Neural crest cell (in vitro differentiated cells): ENCODE data around the gene VSTM2L. TPM values are rescaled to one million over a fixed set of nuclear protein-coding genes. Genes with fewer than 3 reads are reported as not detected.
A peak's percentile ranks its signal among the peaks of the same experiment; 100 is the strongest.

Source experiments
- DNase-seq: peaks from one replicate; pipeline ENCODE4 v3.0.0; 2021; ENCODE audit warnings: low read depth, mixed read lengths, low spot score
- H3K27ac Mint-ChIP-seq: one replicate; pipeline ENCODE4 v1.8.0; 2021; ENCODE audit warnings: mild to moderate bottlenecking, mixed read lengths; ENCODE audit not compliant: unreplicated experiment
- H3K27me3 Mint-ChIP-seq: 2 replicates; pipeline ENCODE4 v1.8.0; 2021; ENCODE audit warnings: low read depth, mild to moderate bottlenecking, mixed read lengths
- H3K36me3 Mint-ChIP-seq: 2 replicates; pipeline ENCODE4 v1.8.0; 2021; ENCODE audit warnings: low read depth, mild to moderate bottlenecking, mixed read lengths
- H3K4me1 Mint-ChIP-seq: 2 replicates; pipeline ENCODE4 v1.8.0; 2021; ENCODE audit warnings: mixed read lengths
- H3K4me3 Mint-ChIP-seq: one replicate; pipeline ENCODE4 v1.8.0; 2021; ENCODE audit warnings: mild to moderate bottlenecking, mixed read lengths
- H3K9me3 Mint-ChIP-seq: 2 replicates; pipeline ENCODE4 v1.8.0; 2021; ENCODE audit warnings: mixed read lengths
- total RNA-seq: library from RNA; stranded (reverse); gene quantifications from 2 replicates; pipeline ENCODE4 v1.2.1, GENCODE V29; 2021
- TF ChIP-seq, protein P1 (sequence below): fragments of 200-600 bp; sonication (generic); conservative IDR thresholded peaks from 2 replicates; pipeline ENCODE4 v1.5.0; 2021; ENCODE audit warnings: antibody characterized with exemption, mild to moderate bottlenecking

Gene VSTM2L
- total RNA-seq, 1 donor from 2014 or later, result 9.3 TPM

DNA sequence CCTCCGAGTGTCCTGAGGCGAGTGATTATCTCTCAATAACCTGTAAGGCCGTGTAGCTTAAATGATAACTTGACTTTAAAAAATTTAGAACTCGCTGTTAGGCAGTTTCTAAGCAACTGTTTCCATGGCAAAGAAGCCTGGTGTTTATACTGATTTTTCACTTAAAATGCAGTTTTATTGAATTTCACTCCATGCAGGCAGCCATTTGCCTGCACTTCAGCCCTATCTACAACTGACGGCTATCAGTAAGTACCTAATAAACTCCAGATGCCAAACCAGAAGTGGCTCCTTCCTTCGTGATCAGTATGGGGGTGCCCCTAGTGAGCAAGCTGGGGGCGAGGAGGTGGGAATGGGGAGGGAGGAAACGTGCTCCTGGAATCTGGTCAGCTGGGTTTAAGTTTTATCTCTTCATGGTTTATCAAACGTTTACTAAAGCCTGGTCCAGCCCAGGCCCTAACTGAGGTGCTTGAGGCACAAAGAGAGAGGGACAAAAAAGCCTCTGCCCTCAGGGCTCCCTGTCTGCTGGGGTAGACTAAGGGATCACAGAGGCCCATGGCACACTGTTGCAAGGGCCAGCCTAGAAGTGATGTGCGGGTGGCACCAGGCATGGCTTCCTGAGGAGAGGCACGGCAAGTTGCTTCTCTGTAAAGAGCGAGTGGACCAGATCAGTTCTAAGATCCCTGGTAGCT is 84.8 kb downstream of the VSTM2L start:
- Mint-ChIP-seq H3K4me1 (peaks cover 54% of the 10 kb centered on the region), H3K4me3 (no peak overlapping the region), H3K9me3 (no peaks in the 10 kb centered on the region), H3K36me3 (peaks cover 2% of the 10 kb centered on the region), H3K27me3 (no peaks in the 10 kb centered on the region), H3K27ac (peak overlapping the region; percentile 90)
- TF ChIP-seq, protein P1, sequence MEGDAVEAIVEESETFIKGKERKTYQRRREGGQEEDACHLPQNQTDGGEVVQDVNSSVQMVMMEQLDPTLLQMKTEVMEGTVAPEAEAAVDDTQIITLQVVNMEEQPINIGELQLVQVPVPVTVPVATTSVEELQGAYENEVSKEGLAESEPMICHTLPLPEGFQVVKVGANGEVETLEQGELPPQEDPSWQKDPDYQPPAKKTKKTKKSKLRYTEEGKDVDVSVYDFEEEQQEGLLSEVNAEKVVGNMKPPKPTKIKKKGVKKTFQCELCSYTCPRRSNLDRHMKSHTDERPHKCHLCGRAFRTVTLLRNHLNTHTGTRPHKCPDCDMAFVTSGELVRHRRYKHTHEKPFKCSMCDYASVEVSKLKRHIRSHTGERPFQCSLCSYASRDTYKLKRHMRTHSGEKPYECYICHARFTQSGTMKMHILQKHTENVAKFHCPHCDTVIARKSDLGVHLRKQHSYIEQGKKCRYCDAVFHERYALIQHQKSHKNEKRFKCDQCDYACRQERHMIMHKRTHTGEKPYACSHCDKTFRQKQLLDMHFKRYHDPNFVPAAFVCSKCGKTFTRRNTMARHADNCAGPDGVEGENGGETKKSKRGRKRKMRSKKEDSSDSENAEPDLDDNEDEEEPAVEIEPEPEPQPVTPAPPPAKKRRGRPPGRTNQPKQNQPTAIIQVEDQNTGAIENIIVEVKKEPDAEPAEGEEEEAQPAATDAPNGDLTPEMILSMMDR, result no peak
- DNase-seq, result no peak

DNA sequence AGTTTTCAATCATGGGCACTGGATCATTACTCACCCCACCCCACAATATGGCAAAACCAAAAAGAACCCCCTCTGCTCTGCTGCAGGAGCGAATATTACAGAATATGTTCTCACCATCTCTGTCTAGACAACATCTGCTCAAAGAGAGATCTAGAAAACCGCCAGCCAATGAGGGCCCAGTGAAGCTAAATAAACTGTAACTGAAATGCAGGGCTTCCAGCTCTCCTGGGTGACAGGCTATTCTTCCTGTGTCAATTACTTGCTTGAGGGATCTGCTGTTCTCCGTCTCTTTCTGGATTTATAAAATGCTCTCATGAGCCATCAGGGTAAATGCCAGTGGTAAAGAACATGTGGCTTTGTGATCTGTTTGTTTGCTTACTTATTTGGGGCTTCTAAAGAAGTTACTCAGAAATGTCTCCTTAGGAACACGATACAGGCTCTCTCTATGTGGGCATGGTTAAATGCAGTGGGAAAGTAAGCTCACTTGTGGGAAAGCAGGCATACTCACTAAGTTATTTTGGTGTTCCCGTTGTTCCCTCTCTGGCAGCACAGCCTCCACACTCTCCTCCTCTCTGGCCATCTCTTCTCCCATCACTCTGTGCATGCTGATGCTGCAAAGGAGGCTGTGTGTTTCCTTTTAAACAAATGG is 85.5 kb downstream of the VSTM2L start:
- H3K36me3 Mint-ChIP-seq, result no peaks in the 10 kb centered on the region
- DNase-seq, result no peak
- no peaks in the 10 kb centered on the region for H3K27me3 Mint-ChIP-seq
- no peak overlapping the region for H3K4me3 Mint-ChIP-seq
- H3K4me1 Mint-ChIP-seq, result peaks cover 54% of the 10 kb centered on the region
- TF ChIP-seq, protein P1, result no peak
- no peak overlapping the region for H3K27ac Mint-ChIP-seq
- no peaks in the 10 kb centered on the region for H3K9me3 Mint-ChIP-seq

DNA sequence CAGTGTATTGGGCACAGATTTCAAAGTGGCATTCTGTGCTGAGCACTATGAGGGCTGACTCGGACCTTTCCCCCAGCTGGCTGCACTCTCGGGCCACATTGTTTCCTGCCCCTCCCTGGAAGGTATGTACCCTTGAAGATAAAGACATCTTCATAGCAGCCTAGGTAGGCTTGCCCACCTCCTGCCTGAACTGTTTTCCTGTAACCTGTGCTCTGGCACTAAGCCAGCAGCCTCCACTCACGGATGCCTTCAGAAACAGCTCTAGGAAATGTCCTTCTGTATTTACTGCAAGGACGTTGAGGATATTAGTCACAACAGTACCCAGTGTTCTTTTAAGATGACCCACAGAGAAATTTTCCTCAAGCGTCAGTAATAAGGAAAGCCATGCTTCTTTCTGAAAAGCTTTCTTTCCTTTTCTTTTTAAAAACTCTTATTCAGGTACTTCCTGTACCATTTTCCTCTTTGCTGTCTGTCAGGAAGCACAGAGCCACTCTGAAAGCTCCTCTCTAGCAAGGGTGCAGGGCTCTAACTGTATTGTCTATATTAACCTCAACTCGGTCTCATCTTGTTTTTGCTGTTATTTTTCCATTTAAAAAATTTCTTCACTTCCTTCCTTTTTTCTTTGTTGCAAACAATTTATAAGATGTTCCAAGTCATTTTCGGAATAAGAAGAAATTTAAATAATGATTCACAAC is 86.8 kb downstream of the VSTM2L start:
- DNase-seq, result no peak
- H3K27ac Mint-ChIP-seq, result no peak overlapping the region
- H3K9me3 Mint-ChIP-seq, result no peaks in the 10 kb centered on the region
- peaks cover 41% of the 10 kb centered on the region for H3K4me1 Mint-ChIP-seq
- H3K4me3 Mint-ChIP-seq, result no peak overlapping the region
- no peaks in the 10 kb centered on the region for H3K36me3 Mint-ChIP-seq
- TF ChIP-seq, protein P1, result no peak
- no peaks in the 10 kb centered on the region for H3K27me3 Mint-ChIP-seq

- H3K4me1 Mint-ChIP-seq, result peaks cover 37% of the 10 kb centered on the region
- peak overlapping the region; percentile 82 for H3K27ac Mint-ChIP-seq
- H3K27me3 Mint-ChIP-seq, result no peaks in the 10 kb centered on the region
- TF ChIP-seq, protein P1, result no peak
- no peaks in the 10 kb centered on the region for H3K9me3 Mint-ChIP-seq
- H3K36me3 Mint-ChIP-seq, result peaks cover 6% of the 10 kb centered on the region
- no peak overlapping the region for H3K4me3 Mint-ChIP-seq
- DNase-seq, result no peak
Measured at GRCh38 chr20:37990571-37991151, 87.7 kb downstream of the VSTM2L start.

- H3K4me1 Mint-ChIP-seq, result peaks cover 37% of the 10 kb centered on the region
- no peak overlapping the region for H3K27ac Mint-ChIP-seq
- TF ChIP-seq, protein P1, result no peak
Measured at GRCh38 chr20:37991157-37991866, 88.4 kb downstream of the VSTM2L start.

More at GRCh38 chr20:37991157-37991866, 88.4 kb downstream of the VSTM2L start:
- no peak for DNase-seq
- H3K36me3 Mint-ChIP-seq, result peaks cover 6% of the 10 kb centered on the region
- no peak overlapping the region for H3K4me3 Mint-ChIP-seq
- H3K9me3 Mint-ChIP-seq, result no peaks in the 10 kb centered on the region
- no peaks in the 10 kb centered on the region for H3K27me3 Mint-ChIP-seq
